ENCODE results near the gene PXDC1. TPM values are rescaled to one million over a fixed set of nuclear protein-coding genes. Genes with fewer than 3 reads are reported as not detected.

The PXDC1 gene
- total and polyA plus RNA-seq, 4 donors = 24.1 to 106 (median 77.6) TPM

DNA sequence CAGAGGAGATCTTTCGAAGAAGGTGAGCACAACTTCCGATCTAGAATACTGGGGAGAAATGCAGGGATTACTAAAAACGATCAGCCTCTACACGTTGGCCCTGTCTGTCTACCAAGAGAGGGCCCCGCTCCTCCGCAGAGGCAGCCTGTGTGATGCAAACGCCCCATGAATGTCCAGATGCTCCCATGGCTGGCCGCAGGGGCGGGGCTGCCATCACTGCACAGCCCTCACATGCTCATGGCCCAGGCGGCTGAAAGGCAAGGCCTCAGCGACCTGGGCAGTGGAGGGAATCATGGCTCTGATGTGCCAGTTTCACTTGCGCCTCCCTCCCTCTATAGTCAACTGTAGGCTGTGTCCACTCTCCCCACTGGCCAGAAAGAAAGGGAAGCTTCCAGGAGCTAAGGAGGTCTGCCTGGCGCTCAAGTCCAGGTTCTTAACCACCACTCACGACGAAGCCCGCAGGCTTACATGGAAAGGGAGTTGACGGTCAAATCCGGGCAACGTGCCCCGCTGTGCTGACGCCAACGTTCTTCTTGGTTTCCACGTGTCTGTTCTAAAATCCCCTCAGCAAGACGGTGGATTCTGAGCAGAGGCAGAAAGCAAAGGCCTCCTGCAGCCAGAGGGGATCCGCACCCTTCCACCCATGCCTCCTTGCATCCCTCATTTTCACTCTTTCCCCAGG, 14.2 kb downstream of the PXDC1 start:
- Histone ChIP-seq H3K27ac (ENCODE audit: low read depth in 1 of 2, low read length in 2 of 2) (no peak overlapping the region), H3K9me3 (ENCODE audit: control insufficient read depth in 4 of 4, low read length in 3 of 4) (no peaks in the 10 kb centered on the region), H3K4me3 (ENCODE audit: low read depth in 1 of 3, low read length in 3 of 3) (no peak overlapping the region), H3K36me3 (ENCODE audit: control insufficient read depth in 4 of 4, insufficient read depth in 3 of 4, low read depth in 1 of 4, low read length in 3 of 4) (peaks cover 5 to 55% (median 39%) of the 10 kb centered on the region in 4 donors), H3K9ac (ENCODE audit: low read depth in 1 of 2, low read length in 2 of 2) (no peak overlapping the region), H3K4me1 (ENCODE audit: control insufficient read depth in 4 of 4, insufficient read depth in 4 of 4, low read length in 3 of 4) (peaks cover 5 to 26% (median 18%) of the 10 kb centered on the region in 4 donors), H3K27me3 (ENCODE audit: control insufficient read depth in 4 of 4, insufficient read depth in 4 of 4, low read length in 3 of 4) (no peaks in the 10 kb centered on the region)
- TF ChIP-seq, protein P1, sequence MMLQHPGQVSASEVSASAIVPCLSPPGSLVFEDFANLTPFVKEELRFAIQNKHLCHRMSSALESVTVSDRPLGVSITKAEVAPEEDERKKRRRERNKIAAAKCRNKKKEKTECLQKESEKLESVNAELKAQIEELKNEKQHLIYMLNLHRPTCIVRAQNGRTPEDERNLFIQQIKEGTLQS (IDR thresholded peaks at IDR 0.05) = no peak
- no peak for TF ChIP-seq HNF4A (conservative IDR thresholded peaks at IDR 0.05)
- no peak for TF ChIP-seq NR2F2 (IDR thresholded peaks at IDR 0.05)
- TF ChIP-seq REST (IDR thresholded peaks at IDR 0.05) = no peak
- TF ChIP-seq RAD21 (IDR thresholded peaks at IDR 0.05) = no peak
- no peak for TF ChIP-seq FOXA2 (IDR thresholded peaks at IDR 0.05)
- no peak for TF ChIP-seq FOXA1 (IDR thresholded peaks at IDR 0.05)
- no peak for TF ChIP-seq GABPA (IDR thresholded peaks at IDR 0.05 in 1 of 2, conservative IDR thresholded peaks at IDR 0.05 in 1 of 2)
- TF ChIP-seq, protein P2, sequence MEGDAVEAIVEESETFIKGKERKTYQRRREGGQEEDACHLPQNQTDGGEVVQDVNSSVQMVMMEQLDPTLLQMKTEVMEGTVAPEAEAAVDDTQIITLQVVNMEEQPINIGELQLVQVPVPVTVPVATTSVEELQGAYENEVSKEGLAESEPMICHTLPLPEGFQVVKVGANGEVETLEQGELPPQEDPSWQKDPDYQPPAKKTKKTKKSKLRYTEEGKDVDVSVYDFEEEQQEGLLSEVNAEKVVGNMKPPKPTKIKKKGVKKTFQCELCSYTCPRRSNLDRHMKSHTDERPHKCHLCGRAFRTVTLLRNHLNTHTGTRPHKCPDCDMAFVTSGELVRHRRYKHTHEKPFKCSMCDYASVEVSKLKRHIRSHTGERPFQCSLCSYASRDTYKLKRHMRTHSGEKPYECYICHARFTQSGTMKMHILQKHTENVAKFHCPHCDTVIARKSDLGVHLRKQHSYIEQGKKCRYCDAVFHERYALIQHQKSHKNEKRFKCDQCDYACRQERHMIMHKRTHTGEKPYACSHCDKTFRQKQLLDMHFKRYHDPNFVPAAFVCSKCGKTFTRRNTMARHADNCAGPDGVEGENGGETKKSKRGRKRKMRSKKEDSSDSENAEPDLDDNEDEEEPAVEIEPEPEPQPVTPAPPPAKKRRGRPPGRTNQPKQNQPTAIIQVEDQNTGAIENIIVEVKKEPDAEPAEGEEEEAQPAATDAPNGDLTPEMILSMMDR (IDR thresholded peaks at IDR 0.05; ENCODE audit: low read depth, low read length, missing input control) = no peak
- DNase-seq (ENCODE audit: low spot score) = no peak
- 87% methylated on average over 25 of the region's 25 CpGs for WGBS

DNA sequence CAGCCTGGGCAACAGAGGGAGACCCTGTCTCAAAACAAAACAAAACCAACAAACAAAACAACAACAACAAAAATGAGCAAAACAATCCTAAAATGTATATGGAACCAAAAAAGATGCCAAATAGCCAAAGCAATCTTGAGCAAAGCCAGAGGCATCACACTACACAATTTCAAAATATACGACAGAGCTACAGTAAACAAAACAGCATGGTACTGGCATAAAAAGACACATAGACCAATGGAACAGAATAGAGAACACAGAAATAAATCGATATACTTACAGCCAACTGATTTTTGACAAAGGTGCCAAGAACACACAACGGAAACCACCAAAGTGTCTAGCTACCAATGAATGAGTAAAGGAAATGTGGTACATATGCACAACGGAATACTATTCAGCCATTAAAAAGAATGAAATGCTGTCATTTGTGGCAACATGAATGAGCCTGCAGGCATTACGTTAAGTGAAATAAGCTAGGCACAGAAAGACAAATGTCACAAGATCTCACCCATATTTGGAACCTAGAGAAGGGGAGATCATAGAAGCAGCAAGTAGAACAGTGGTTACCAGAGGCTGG, 16.4 kb downstream of the PXDC1 start:
- no peaks in the 10 kb centered on the region for H3K27me3 ChIP-seq (ENCODE audit: control insufficient read depth in 4 of 4, insufficient read depth in 4 of 4, low read length in 3 of 4)
- H3K9ac ChIP-seq (ENCODE audit: low read depth in 1 of 2, low read length in 2 of 2) = no peak overlapping the region
- TF ChIP-seq RXRA (IDR thresholded peaks at IDR 0.05) = no peak
- no peak for TF ChIP-seq JUND (IDR thresholded peaks at IDR 0.05)
- DNase-seq (ENCODE audit: low spot score) = no peak
- no peak overlapping the region for H3K4me3 ChIP-seq (ENCODE audit: low read depth in 1 of 3, low read length in 3 of 3)
- H3K36me3 ChIP-seq (ENCODE audit: control insufficient read depth in 4 of 4, insufficient read depth in 3 of 4, low read depth in 1 of 4, low read length in 3 of 4) = peaks cover 5 to 67% (median 49%) of the 10 kb centered on the region in 4 donors
- WGBS = 95% methylated on average over 5 of the region's 5 CpGs
- H3K27ac ChIP-seq (ENCODE audit: low read depth in 1 of 2, low read length in 2 of 2) = no peak overlapping the region
- H3K9me3 ChIP-seq (ENCODE audit: control insufficient read depth in 4 of 4, low read length in 3 of 4) = no peaks in the 10 kb centered on the region
- peaks cover 0 to 14% (median 9%) of the 10 kb centered on the region in 4 donors for H3K4me1 ChIP-seq (ENCODE audit: control insufficient read depth in 4 of 4, insufficient read depth in 4 of 4, low read length in 3 of 4)

DNA sequence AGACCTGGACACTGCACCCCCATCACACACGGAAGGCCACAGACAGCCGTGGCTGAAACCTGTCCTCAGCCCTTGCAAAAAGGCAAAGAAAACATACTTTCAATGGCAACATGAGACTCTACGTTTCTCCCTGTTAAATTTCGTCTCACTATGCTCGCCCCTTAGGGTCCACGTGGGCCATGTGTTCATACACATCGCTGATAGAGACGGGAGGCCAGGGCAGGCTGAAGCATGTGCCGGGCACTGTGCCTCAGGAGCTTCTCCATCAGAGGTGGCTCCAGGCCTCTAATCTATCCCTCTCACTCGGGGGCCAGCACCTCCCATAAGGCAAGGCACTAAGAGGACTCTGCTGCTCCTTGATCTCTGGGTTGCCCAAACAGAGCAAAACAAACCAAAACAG, 17.5 kb downstream of the PXDC1 start:
- WGBS = 88% methylated on average over 10 of the region's 10 CpGs
- H3K36me3 ChIP-seq (ENCODE audit: control insufficient read depth in 4 of 4, insufficient read depth in 3 of 4, low read depth in 1 of 4, low read length in 3 of 4) = peaks cover 5 to 70% (median 51%) of the 10 kb centered on the region in 4 donors
- DNase-seq (ENCODE audit: low spot score) = no peak

More for the DNA sequence above, 17.5 kb downstream of the PXDC1 start:
- no peaks in the 10 kb centered on the region for H3K27me3 ChIP-seq (ENCODE audit: control insufficient read depth in 4 of 4, insufficient read depth in 4 of 4, low read length in 3 of 4)
- no peaks in the 10 kb centered on the region for H3K9me3 ChIP-seq (ENCODE audit: control insufficient read depth in 4 of 4, low read length in 3 of 4)
- no peak overlapping the region for H3K9ac ChIP-seq (ENCODE audit: low read depth in 1 of 2, low read length in 2 of 2)
- peaks cover 0 to 12% (median 8%) of the 10 kb centered on the region in 4 donors for H3K4me1 ChIP-seq (ENCODE audit: control insufficient read depth in 4 of 4, insufficient read depth in 4 of 4, low read length in 3 of 4)
- H3K27ac ChIP-seq (ENCODE audit: low read depth in 1 of 2, low read length in 2 of 2) = no peak overlapping the region
- no peak overlapping the region for H3K4me3 ChIP-seq (ENCODE audit: low read depth in 1 of 3, low read length in 3 of 3)
- TF ChIP-seq, protein P1 (IDR thresholded peaks at IDR 0.05) = no peak
- no peak for TF ChIP-seq FOXA1 (IDR thresholded peaks at IDR 0.05)
- no peak for TF ChIP-seq RXRA (IDR thresholded peaks at IDR 0.05)
- TF ChIP-seq, protein P3, sequence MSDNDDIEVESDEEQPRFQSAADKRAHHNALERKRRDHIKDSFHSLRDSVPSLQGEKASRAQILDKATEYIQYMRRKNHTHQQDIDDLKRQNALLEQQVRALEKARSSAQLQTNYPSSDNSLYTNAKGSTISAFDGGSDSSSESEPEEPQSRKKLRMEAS (IDR thresholded peaks at IDR 0.05) = no peak
- no peak for TF ChIP-seq SP1 (IDR thresholded peaks at IDR 0.05)

Measured in liver (tissue), 9 donors.